Measurements from ENCODE around the gene SPDYE2B. TPM values are rescaled to one million over a fixed set of nuclear protein-coding genes. Genes with fewer than 3 reads are reported as not detected.
"Not testable (repeated sequence)": the region's sequence is repeated elsewhere in the genome, so short reads cannot be mapped to it uniquely, and the experiment has no call there.

SPDYE2B gene

GRCh38 chr7:102690602-102691001, 40.5 kb downstream of the SPDYE2B start:
- not testable (repeated sequence) for H3K4me3 ChIP-seq (ENCODE audit: low read length); H3K9ac ChIP-seq (ENCODE audit: low read depth, low read length); H3K4me1 ChIP-seq (ENCODE audit: control insufficient read depth, insufficient read depth, low read length); H3K36me3 ChIP-seq (ENCODE audit: insufficient read depth, low read length); H3K9me3 ChIP-seq (replicated peaks; ENCODE audit: low read length); H3K27me3 ChIP-seq (ENCODE audit: control insufficient read depth, insufficient read depth, low read length); H3K4me2 ChIP-seq (ENCODE audit: low read length)

GRCh38 chr7:102694008-102694407, 43.9 kb downstream of the SPDYE2B start:
- not testable (repeated sequence) for H3K27me3 ChIP-seq (ENCODE audit: control insufficient read depth, insufficient read depth, low read length); H3K9ac ChIP-seq (ENCODE audit: low read depth, low read length)

DNA sequence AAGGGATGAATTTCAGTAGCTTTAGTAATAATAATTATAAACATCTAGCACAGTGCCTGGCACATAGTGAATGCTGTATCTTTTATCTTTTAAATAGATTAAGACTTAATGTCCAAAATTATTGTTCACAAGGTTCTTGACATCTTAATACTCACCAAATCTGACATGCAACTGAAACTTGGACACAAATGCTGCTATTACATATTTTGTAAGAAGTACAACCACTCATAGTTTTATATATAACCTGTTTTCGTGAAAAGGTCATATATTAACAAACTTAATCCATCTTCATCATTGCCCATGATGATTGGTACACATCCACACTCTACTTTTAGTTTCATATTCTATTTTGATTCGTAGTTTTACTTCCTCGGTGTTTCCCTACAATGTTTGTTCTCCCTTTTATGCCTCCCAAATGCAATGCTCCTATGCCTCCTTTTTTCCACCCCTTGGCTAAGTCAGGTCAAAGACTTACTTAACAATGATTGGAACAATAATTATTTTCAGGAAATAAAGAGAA, 45.0 kb downstream of the SPDYE2B start:
- H3K9me3 ChIP-seq (replicated peaks; ENCODE audit: low read length); H3K4me1 ChIP-seq (ENCODE audit: control insufficient read depth, insufficient read depth, low read length); H3K4me2 ChIP-seq (ENCODE audit: low read length); H3K27me3 ChIP-seq (ENCODE audit: control insufficient read depth, insufficient read depth, low read length); H3K9ac ChIP-seq (ENCODE audit: low read depth, low read length); H3K36me3 ChIP-seq (ENCODE audit: insufficient read depth, low read length); H3K4me3 ChIP-seq (ENCODE audit: low read length): not testable (repeated sequence)

More at GRCh38 chr7:102694008-102694407, 43.9 kb downstream of the SPDYE2B start:
- H3K4me1 ChIP-seq (ENCODE audit: control insufficient read depth, insufficient read depth, low read length); H3K4me3 ChIP-seq (ENCODE audit: low read length); H3K9me3 ChIP-seq (replicated peaks; ENCODE audit: low read length); H3K36me3 ChIP-seq (ENCODE audit: insufficient read depth, low read length); H3K4me2 ChIP-seq (ENCODE audit: low read length): not testable (repeated sequence)

DNA sequence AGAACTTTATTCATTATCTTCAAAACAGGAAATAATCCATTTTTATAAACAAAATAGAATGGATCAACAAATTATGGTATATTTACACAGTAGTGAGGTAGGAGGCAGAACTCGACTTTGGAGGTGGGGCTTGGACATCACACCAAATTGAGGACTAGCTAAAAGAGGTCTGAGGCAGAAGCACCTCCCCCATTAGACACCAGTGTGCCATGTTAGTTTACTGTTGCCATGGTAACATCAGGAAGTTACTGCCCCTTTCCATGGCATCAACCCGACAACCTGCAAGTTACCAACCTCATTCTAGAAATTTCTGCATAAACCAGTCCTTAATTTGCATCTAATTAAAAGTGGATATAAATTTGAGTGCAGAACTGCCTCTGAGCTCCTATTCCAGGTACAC, 45.9 kb downstream of the SPDYE2B start:
- H3K36me3 ChIP-seq (ENCODE audit: insufficient read depth, low read length); H3K4me3 ChIP-seq (ENCODE audit: low read length); H3K27me3 ChIP-seq (ENCODE audit: control insufficient read depth, insufficient read depth, low read length); H3K9me3 ChIP-seq (replicated peaks; ENCODE audit: low read length); H3K9ac ChIP-seq (ENCODE audit: low read depth, low read length); H3K4me1 ChIP-seq (ENCODE audit: control insufficient read depth, insufficient read depth, low read length); H3K4me2 ChIP-seq (ENCODE audit: low read length): not testable (repeated sequence)

DNA sequence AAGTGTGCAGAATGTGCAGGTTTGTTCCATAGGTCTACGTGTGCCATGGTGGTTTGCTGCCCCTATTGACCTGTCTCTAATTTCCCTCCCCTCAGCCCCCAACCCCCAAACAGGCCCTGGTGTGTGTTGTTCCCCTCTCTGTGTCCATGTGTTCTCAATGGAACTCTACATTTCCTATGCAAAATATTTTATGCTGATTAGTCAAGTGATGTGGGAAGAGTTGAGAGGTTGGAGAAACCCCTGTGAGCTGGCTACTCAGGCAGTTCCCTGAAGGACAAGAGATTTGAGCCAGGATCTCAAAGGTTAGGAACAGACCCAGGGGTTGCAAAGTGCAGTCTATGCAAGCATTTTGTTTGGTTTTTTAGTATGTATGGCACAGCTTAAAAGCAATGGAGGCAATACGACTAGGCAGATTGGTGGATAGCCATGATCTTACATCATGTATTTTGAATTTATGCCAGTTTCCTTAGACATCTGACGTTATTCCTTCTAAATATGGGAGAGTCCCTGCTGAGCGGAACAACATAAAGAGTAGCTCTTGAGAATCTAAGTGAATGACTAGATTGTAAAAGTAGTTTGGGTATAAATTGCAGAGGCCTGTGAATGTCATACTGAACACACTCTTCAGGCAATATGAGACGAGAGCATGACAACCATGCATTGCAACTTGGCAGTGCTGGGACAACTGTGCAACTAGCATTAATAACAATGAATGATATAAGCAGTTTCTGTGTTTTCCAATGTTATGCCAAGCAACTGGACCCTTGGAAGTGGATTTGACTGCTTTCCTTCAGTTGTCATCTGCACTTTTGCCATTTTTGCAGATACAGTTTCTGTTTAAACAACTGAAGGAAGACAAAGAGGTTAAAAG, 47.8 kb downstream of the SPDYE2B start:
- not testable (repeated sequence) for H3K36me3 ChIP-seq (ENCODE audit: insufficient read depth, low read length); H3K4me2 ChIP-seq (ENCODE audit: low read length); H3K27me3 ChIP-seq (ENCODE audit: control insufficient read depth, insufficient read depth, low read length); H3K4me3 ChIP-seq (ENCODE audit: low read length); H3K9me3 ChIP-seq (replicated peaks; ENCODE audit: low read length); H3K9ac ChIP-seq (ENCODE audit: low read depth, low read length); H3K4me1 ChIP-seq (ENCODE audit: control insufficient read depth, insufficient read depth, low read length)

DNA sequence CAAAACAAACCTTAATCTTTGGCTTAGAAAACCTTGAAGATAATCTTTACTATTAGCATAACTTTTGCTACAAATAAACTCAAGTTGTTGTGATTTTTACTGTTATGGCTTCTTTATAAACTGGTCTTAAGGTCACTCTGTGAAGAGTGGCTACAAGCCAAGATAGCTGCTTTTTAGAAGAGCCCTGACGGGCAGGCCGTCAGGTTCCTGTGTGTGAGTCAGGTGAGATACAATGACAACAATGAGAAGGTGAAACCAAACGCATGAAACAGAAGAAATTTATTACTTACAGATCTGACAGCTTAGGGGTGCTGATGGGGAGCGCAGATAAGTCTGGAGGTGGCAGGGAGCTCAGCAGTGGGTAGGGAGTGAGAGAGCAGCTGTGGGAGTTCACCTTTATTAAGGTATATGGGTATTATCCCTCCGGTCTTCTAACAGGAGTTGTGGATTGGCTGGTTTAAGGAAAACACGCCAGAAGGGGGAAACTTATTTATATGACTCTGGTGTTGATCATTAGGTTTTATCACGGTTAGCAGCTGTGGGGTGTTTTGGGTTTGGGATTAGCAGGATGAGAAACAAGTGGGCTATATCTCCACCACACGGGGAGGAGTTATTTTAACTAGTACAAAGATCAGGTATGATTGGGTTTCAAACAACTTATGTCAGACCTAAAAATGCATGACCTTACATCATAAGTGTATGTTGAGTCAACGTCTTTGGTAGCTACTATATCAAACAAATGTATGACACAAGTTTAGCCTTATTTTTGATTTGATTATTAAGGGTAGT, 49.0 kb downstream of the SPDYE2B start:
- not testable (repeated sequence) for H3K9me3 ChIP-seq (replicated peaks; ENCODE audit: low read length); H3K36me3 ChIP-seq (ENCODE audit: insufficient read depth, low read length); H3K9ac ChIP-seq (ENCODE audit: low read depth, low read length); H3K4me1 ChIP-seq (ENCODE audit: control insufficient read depth, insufficient read depth, low read length); H3K4me3 ChIP-seq (ENCODE audit: low read length); H3K4me2 ChIP-seq (ENCODE audit: low read length); H3K27me3 ChIP-seq (ENCODE audit: control insufficient read depth, insufficient read depth, low read length)

Small RNAs within 50 kb of the gene (small RNA-seq; reads per million reads assigned to genes)
- gene AC105052.3 (not detected), gene UPK3BL1 (not detected)
